Neuronal stem cell (in vitro differentiated cells): ENCODE results near the gene ELOVL7.
"Not testable (repeated sequence)": the region's sequence is repeated elsewhere in the genome, so short reads cannot be mapped to it uniquely, and the experiment has no call there.

ENCODE experiments used
- DNase-seq: peaks from one replicate; pipeline ENCODE4 v3.0.0-alpha.2; 2013; ENCODE audit warnings: low spot score
- H2AFZ ChIP-seq: one replicate; pipeline ENCODE4 v1.6.1; 2013; ENCODE audit warnings: mild to moderate bottlenecking, low read length, inconsistent platforms
- H2AK5ac ChIP-seq: 2 replicates; pipeline ENCODE4 v1.6.1; 2013; ENCODE audit warnings: low read depth, mild to moderate bottlenecking, inconsistent platforms, low read length, moderate library complexity, mixed read lengths
- H2BK120ac ChIP-seq: 2 replicates; pipeline ENCODE4 v1.6.1; 2013; ENCODE audit warnings: low read depth, mild to moderate bottlenecking, inconsistent platforms, low read length, moderate library complexity, mixed read lengths
- H2BK12ac ChIP-seq: one replicate; pipeline ENCODE4 v1.6.1; 2013; ENCODE audit warnings: low read length, inconsistent platforms
- H2BK15ac ChIP-seq: 2 replicates; pipeline ENCODE4 v1.6.1; 2013; ENCODE audit warnings: mild to moderate bottlenecking, low read length, inconsistent platforms, mixed read lengths
- H2BK5ac ChIP-seq: one replicate; pipeline ENCODE4 v1.6.1; 2013; ENCODE audit warnings: inconsistent platforms, mild to moderate bottlenecking, low read length, moderate library complexity
- H3K14ac ChIP-seq: one replicate; pipeline ENCODE4 v1.6.1; 2013; ENCODE audit warnings: low read length, inconsistent platforms
- H3K18ac ChIP-seq: 2 replicates; pipeline ENCODE4 v1.6.1; 2013; ENCODE audit warnings: low read length, inconsistent platforms
- H3K23ac ChIP-seq: 2 replicates; pipeline ENCODE4 v1.6.1; 2013; ENCODE audit warnings: low read depth, mild to moderate bottlenecking, mixed read lengths, low read length, inconsistent platforms; ENCODE audit not compliant: poor library complexity
- H3K27ac ChIP-seq: replicated peaks from 3 replicates; pipeline ENCODE4 v1.5.1; 2013; ENCODE audit warnings: low read length, inconsistent platforms
- H3K27me3 ChIP-seq, 3 experiments: 2 replicates each; pipeline ENCODE4 v1.6.1; 2013; ENCODE audit warnings: low read length in 3 of 3, mild to moderate bottlenecking in 2 of 3, inconsistent platforms in 1 of 3, low read depth in 1 of 3, mixed read lengths in 1 of 3, moderate library complexity in 1 of 3; ENCODE audit not compliant: control insufficient read depth in 3 of 3, insufficient read depth in 3 of 3
- H3K36me3 ChIP-seq, 2 donors: replicated peaks in 1 of 2; 2 replicates each; pipeline ENCODE4 v1.6.1; 2013; ENCODE audit warnings: low read length in 2 of 2; ENCODE audit not compliant: control insufficient read depth in 2 of 2, insufficient read depth in 2 of 2
- H3K4ac ChIP-seq: 2 replicates; pipeline ENCODE4 v1.6.1; 2013; ENCODE audit warnings: inconsistent platforms, mild to moderate bottlenecking, low read length, moderate library complexity
- H3K4me1 ChIP-seq, 2 donors: 1 replicate in 1 of 2; 2 replicates in 1 of 2; pipeline ENCODE4 v1.6.1; 2013; ENCODE audit warnings: low read length in 2 of 2, low read depth in 1 of 2; ENCODE audit not compliant: control insufficient read depth in 2 of 2, insufficient read depth in 1 of 2
- H3K4me2 ChIP-seq: one replicate; pipeline ENCODE4 v1.6.1; 2013; ENCODE audit warnings: mild to moderate bottlenecking, low read length, inconsistent platforms; ENCODE audit not compliant: insufficient read depth, poor library complexity, severe bottlenecking
- H3K4me3 ChIP-seq, 2 donors: 2 replicates each; pipeline ENCODE4 v1.5.1; 2013; ENCODE audit warnings: low read length in 2 of 2, mild to moderate bottlenecking in 2 of 2, inconsistent platforms in 1 of 2, moderate library complexity in 1 of 2
- H3K79me1 ChIP-seq: one replicate; pipeline ENCODE4 v1.6.1; 2013; ENCODE audit warnings: low read depth, mild to moderate bottlenecking, inconsistent platforms, low read length, moderate library complexity
- H3K9ac ChIP-seq: one replicate; pipeline ENCODE4 v1.6.1; 2013; ENCODE audit warnings: mild to moderate bottlenecking, low read depth, low read length, inconsistent platforms; ENCODE audit not compliant: poor library complexity
- H3K9me3 ChIP-seq, 2 donors: replicated peaks in 1 of 2; 2 replicates each; pipeline versions ENCODE3 to v1.6.1; 2013; ENCODE audit warnings: low read length in 2 of 2, mild to moderate bottlenecking in 2 of 2, inconsistent platforms in 1 of 2, low read depth in 1 of 2, mixed read lengths in 1 of 2, moderate library complexity in 1 of 2; ENCODE audit not compliant: control insufficient read depth in 2 of 2, insufficient read depth in 1 of 2
- H4K8ac ChIP-seq: one replicate; pipeline ENCODE4 v1.6.1; 2013; ENCODE audit warnings: low read depth, mild to moderate bottlenecking, inconsistent platforms, low read length, moderate library complexity
- H4K91ac ChIP-seq: one replicate; pipeline ENCODE4 v1.6.1; 2013; ENCODE audit warnings: low read length, low read depth, mild to moderate bottlenecking, inconsistent platforms; ENCODE audit not compliant: poor library complexity
- WGBS, 2 donors: extraction: QIAGEN DNeasy Blood & Tissue Kit; methylation state at CpG; one replicate each; pipeline ENCODE4 v1.1.7; 2013; ENCODE audit warnings: missing lambda C conversion rate in 2 of 2, mixed read lengths in 1 of 2; ENCODE audit not compliant: insufficient read length in 2 of 2, insufficient replicate concordance in 1 of 2; ENCODE audit errors: extremely low coverage in 2 of 2; 5-methylcytosine and 5-hydroxymethylcytosine counted together

ELOVL7 gene

GRCh38 chr5:60802226-60802625, 41.8 kb downstream of the ELOVL7 start:
- no peak overlapping the region for H3K14ac ChIP-seq
- no peak overlapping the region for H3K4me3 ChIP-seq
- no peak overlapping the region for H3K18ac ChIP-seq
- H2AFZ ChIP-seq, result no peak overlapping the region
- no peak for DNase-seq
- no peak overlapping the region for H3K4ac ChIP-seq
- no peak overlapping the region for H3K9ac ChIP-seq
- no peak overlapping the region for H3K27ac ChIP-seq
- H2BK12ac ChIP-seq, result no peak overlapping the region
- no peak overlapping the region for H4K8ac ChIP-seq
- no peak overlapping the region for H2BK120ac ChIP-seq
- H2BK5ac ChIP-seq, result no peak overlapping the region
- no peaks in the 10 kb centered on the region for H3K27me3 ChIP-seq
- H3K4me1 ChIP-seq, result no peaks in the 10 kb centered on the region
- no peak overlapping the region for H4K91ac ChIP-seq
- H2BK15ac ChIP-seq, result no peak overlapping the region
- no peaks in the 10 kb centered on the region for H3K79me1 ChIP-seq
- no peaks in the 10 kb centered on the region for H3K9me3 ChIP-seq
- no peak overlapping the region for H3K23ac ChIP-seq
- H3K36me3 ChIP-seq, result no peaks in the 10 kb centered on the region
- H3K4me2 ChIP-seq, result no peak overlapping the region
- WGBS, 2 donors, result no CpG with 5 or more reads among the region's 2 CpGs
- H2AK5ac ChIP-seq, result no peak overlapping the region

DNA sequence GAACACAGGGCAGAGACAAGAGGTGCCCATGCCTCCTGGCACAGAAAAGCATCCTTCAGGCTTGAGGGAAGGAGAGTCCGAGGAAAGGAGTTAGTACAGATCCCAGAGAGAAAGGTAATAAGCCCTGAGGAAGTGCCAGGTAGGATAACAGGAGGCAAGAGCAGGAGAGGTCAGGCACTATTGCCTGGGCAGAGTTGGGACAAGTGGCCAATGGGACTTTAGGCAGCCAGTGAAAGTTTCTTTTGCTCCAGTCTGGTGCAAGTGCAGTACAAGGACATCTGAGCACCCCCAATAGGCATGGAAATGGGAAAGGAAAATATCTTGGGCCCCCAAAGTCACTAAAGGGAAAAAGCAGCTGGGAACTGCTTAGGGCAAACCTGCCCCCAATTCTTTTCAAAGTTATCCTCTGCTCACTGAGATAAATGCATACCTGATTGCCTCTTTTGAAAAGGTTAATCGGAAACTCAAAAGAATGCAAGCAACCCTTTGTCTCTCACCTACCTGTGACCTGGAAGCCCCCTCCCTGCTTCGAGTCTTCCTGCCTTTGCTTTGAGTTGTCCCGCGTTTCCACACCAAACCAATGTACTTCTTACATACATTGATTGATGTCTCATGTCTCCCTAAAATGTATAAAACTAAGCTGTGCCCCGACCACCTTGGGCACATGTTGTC, 46.5 kb downstream of the ELOVL7 start:
- Histone ChIP-seq H3K4me3 (no peak overlapping the region), H3K36me3 (no peaks in the 10 kb centered on the region)
- WGBS, 2 donors, result no CpG with 5 or more reads among the region's 6 CpGs

DNA sequence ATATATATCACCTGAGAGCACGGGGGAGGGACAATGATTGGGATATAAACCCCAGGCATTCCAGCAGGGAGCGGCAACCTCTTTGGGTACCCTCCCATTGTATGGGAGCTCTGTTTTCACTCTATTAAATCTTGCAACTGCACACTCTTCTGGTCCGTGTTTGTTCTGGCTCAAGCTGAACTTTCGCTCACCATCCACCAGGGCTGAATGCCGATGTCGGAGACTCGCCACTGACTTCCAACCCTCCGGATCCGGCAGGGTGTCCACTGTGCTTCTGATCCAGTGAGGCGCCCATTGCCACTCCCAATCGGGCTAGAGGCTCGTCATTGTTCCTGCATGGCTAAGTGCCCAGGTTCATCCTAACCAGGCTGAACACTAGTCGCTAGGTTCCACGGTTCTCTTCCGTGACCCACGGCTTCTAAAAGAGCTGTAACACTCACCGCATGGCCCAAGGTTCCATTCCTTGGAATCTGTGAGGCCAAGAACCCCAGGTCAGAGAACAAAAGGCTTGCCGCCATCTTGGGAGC, 48.6 kb downstream of the ELOVL7 start:
- not testable (repeated sequence) for H2BK12ac ChIP-seq, DNase-seq, H3K4me1 ChIP-seq, H2BK5ac ChIP-seq, H2AFZ ChIP-seq, H3K79me1 ChIP-seq, H3K4me3 ChIP-seq, H2BK120ac ChIP-seq, H3K4me2 ChIP-seq, H3K27me3 ChIP-seq, H4K91ac ChIP-seq, H3K9ac ChIP-seq, H3K18ac ChIP-seq, H3K9me3 ChIP-seq, H2AK5ac ChIP-seq, H3K27ac ChIP-seq, H3K14ac ChIP-seq, H3K23ac ChIP-seq, H2BK15ac ChIP-seq, H3K4ac ChIP-seq, H4K8ac ChIP-seq, H3K36me3 ChIP-seq
- no CpG with 5 or more reads among the region's 18 CpGs for WGBS, 2 donors

More for the DNA sequence above, 46.5 kb downstream of the ELOVL7 start:
- Histone ChIP-seq H4K8ac (no peak overlapping the region), H3K18ac (no peak overlapping the region), H3K14ac (no peak overlapping the region), H3K27me3 (no peaks in the 10 kb centered on the region), H3K23ac (no peak overlapping the region), H3K4me1 (no peaks in the 10 kb centered on the region), H3K4ac (no peak overlapping the region), H2BK12ac (no peak overlapping the region), H3K79me1 (no peaks in the 10 kb centered on the region), H2AK5ac (no peak overlapping the region), H2BK15ac (no peak overlapping the region), H3K27ac (no peak overlapping the region), H3K9me3 (no peaks in the 10 kb centered on the region), H3K9ac (no peak overlapping the region), H4K91ac (no peak overlapping the region), H2BK120ac (no peak overlapping the region), H3K4me2 (no peak overlapping the region), H2BK5ac (no peak overlapping the region), H2AFZ (no peak overlapping the region)
- DNase-seq, result no peak

DNA sequence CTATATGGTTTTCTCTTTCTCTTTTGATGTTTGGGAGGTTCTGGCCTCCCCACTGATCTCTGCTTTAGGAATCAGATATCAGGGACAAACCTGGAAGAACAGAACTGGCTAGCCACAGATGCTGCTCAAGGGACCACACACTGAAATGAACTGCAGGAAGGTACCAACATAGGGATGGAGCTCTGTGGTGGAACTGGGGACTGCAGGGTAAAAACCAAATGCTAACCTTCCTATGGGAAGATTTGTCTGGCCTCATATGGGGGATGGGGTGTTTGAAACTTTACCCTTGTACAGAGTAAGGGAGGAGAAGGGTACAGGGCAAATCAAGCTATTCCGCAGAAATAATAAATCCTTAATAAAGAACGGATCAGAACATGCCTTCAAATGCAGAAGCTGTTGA, 49.4 kb downstream of the ELOVL7 start:
- no peak overlapping the region for H3K4me2 ChIP-seq
- no peaks in the 10 kb centered on the region for H3K79me1 ChIP-seq
- DNase-seq, result no peak

More for the DNA sequence above, 49.4 kb downstream of the ELOVL7 start:
- Histone ChIP-seq H2BK12ac (no peak overlapping the region), H4K91ac (no peak overlapping the region), H3K14ac (no peak overlapping the region), H3K4me3 (no peak overlapping the region), H2AK5ac (no peak overlapping the region), H3K23ac (no peak overlapping the region), H3K9ac (no peak overlapping the region), H3K9me3 (no peaks in the 10 kb centered on the region), H2BK15ac (no peak overlapping the region), H2AFZ (no peak overlapping the region), H3K4me1 (no peaks in the 10 kb centered on the region), H2BK5ac (no peak overlapping the region), H2BK120ac (no peak overlapping the region), H3K36me3 (no peaks in the 10 kb centered on the region), H3K27me3 (no peaks in the 10 kb centered on the region), H3K4ac (no peak overlapping the region), H3K27ac (no peak overlapping the region), H4K8ac (no peak overlapping the region), H3K18ac (no peak overlapping the region)
- no CpG with 5 or more reads among the region's 2 CpGs for WGBS, 2 donors
